GM21381 (cell line): Measurements from ENCODE around the gene FAU.
"Not testable (repeated sequence)": the region's sequence is repeated elsewhere in the genome, so short reads cannot be mapped to it uniquely, and the experiment has no call there.

Experiments used
- ATAC-seq: cut with Tn5 transposase; IDR thresholded peaks from one replicate; pipeline ENCODE4 v1.9.1; 2021; ENCODE audit warnings: mild to moderate bottlenecking, moderate library complexity; ENCODE audit not compliant: unreplicated experiment

The FAU gene

GRCh38 chr11:65124480-65125196 is 2.7 kb upstream of the FAU start:
- ATAC-seq = no peak

GRCh38 chr11:65121447-65121864 is 478 bp downstream of the FAU start:
- no peak for ATAC-seq

GRCh38 chr11:65120831-65121230 is 1.1 kb downstream of the FAU start:
- no peak for ATAC-seq

- no peak for ATAC-seq
These were observed 2.3 kb downstream of the FAU start for GRCh38 chr11:65119670-65119995.

GRCh38 chr11:65118891-65119669 is 2.9 kb downstream of the FAU start:
- ATAC-seq = not testable (repeated sequence)

GRCh38 chr11:65118097-65118837 is 3.7 kb downstream of the FAU start:
- no peak for ATAC-seq

- peak; percentile 61 for ATAC-seq
These were observed 4.5 kb downstream of the FAU start, which contains the start of gene ZNHIT2 for GRCh38 chr11:65117206-65118096. TSS of gene ZNHIT2 (minus strand) at chr11:65117701. CDS start at chr11:65117653, 48 bp downstream.

- ATAC-seq = no peak
These were observed 5.3 kb downstream of the FAU start for GRCh38 chr11:65116370-65117205.

- no peak for ATAC-seq
These were observed 6.4 kb downstream of the FAU start for GRCh38 chr11:65115361-65116082.

- ATAC-seq = no peak
These were observed 7.3 kb downstream of the FAU start for GRCh38 chr11:65114538-65115171.

- no peak for ATAC-seq
These were observed 8.1 kb downstream of the FAU start for GRCh38 chr11:65113839-65114238.

GRCh38 chr11:65113361-65113756 is 8.6 kb downstream of the FAU start:
- no peak for ATAC-seq

GRCh38 chr11:65112546-65113360 is 9.2 kb downstream of the FAU start:
- ATAC-seq = no peak

GRCh38 chr11:65111744-65112545 is 10.0 kb downstream of the FAU start, which contains the start of gene TM7SF2:
TSS of gene TM7SF2 (plus strand) at chr11:65111872. CDS start at chr11:65112016, 144 bp downstream.
- ATAC-seq = peak; percentile 62

- ATAC-seq = no peak
These were observed 10.7 kb downstream of the FAU start for GRCh38 chr11:65111159-65111743.

- no peak for ATAC-seq
These were observed 11.5 kb downstream of the FAU start for GRCh38 chr11:65110354-65110861.
